C4-2B (cell line): ENCODE measurements around the gene LRRC8B.

Experiments used
- H3K27ac ChIP-seq: fragments of 450-650 bp; 2 replicates; pipeline ENCODE4 v1.5.1; 2017
- CTCF ChIP-seq: fragments of 450-650 bp; conservative IDR thresholded peaks from 2 replicates; pipeline ENCODE4 v1.5.1; 2017; ENCODE audit warnings: mild to moderate bottlenecking
- ZFX ChIP-seq: fragments of 450-650 bp; IDR thresholded peaks from 2 replicates; pipeline ENCODE4 v1.6.1; 2017

Gene LRRC8B

GRCh38 chr1:89613928-89614327, 89.3 kb downstream of the LRRC8B start:
- no peak overlapping the region for H3K27ac ChIP-seq
- TF ChIP-seq CTCF: no peak
- TF ChIP-seq ZFX: no peak

GRCh38 chr1:89615676-89616598, 91.3 kb downstream of the LRRC8B start:
- TF ChIP-seq CTCF (peak; percentile 63), ZFX (no peak)
- H3K27ac ChIP-seq: no peak overlapping the region

GRCh38 chr1:89616844-89617627, 92.4 kb downstream of the LRRC8B start:
- no peak overlapping the region for H3K27ac ChIP-seq
- TF ChIP-seq ZFX (no peak), CTCF (no peak)

- TF ChIP-seq CTCF (no peak), ZFX (no peak)
- H3K27ac ChIP-seq: no peak overlapping the region
Observed at GRCh38 chr1:89620664-89621063, 96.0 kb downstream of the LRRC8B start.

- TF ChIP-seq CTCF (peak; percentile 14; the same call in 1 of the 2 replicates), ZFX (no peak)
- H3K27ac ChIP-seq: no peak overlapping the region
Observed at GRCh38 chr1:89622895-89623294, 98.3 kb downstream of the LRRC8B start.

GRCh38 chr1:89624314-89624713, 99.7 kb downstream of the LRRC8B start:
- TF ChIP-seq ZFX (no peak), CTCF (no peak)
- H3K27ac ChIP-seq: no peak overlapping the region

- TF ChIP-seq ZFX (no peak), CTCF (no peak)
- no peak overlapping the region for H3K27ac ChIP-seq
Observed at GRCh38 chr1:89624715-89625323, 100.2 kb downstream of the LRRC8B start.
